GM21360 (cell line): ENCODE measurements around the gene ZBTB34.

Experiments used
- ATAC-seq: cut with Tn5 transposase; IDR thresholded peaks from one replicate; pipeline ENCODE4 v1.9.1; 2021; ENCODE audit warnings: mild to moderate bottlenecking, moderate library complexity; ENCODE audit not compliant: unreplicated experiment

ZBTB34 gene

GRCh38 chr9:126842220-126842842, 18.1 kb upstream of the ZBTB34 start:
- no peak for ATAC-seq

GRCh38 chr9:126842977-126843799, 17.3 kb upstream of the ZBTB34 start:
- ATAC-seq: no peak

- no peak for ATAC-seq
Observed at GRCh38 chr9:126844085-126844484, 16.4 kb upstream of the ZBTB34 start.

- no peak for ATAC-seq
Observed at GRCh38 chr9:126847051-126847450, 13.4 kb upstream of the ZBTB34 start.

- no peak for ATAC-seq
Observed at GRCh38 chr9:126849591-126850225, 10.7 kb upstream of the ZBTB34 start.

- no peak for ATAC-seq
Observed at GRCh38 chr9:126851286-126851880, 9.1 kb upstream of the ZBTB34 start.

GRCh38 chr9:126852086-126852688, 8.3 kb upstream of the ZBTB34 start:
- no peak for ATAC-seq

GRCh38 chr9:126853667-126854066, 6.8 kb upstream of the ZBTB34 start:
- no peak for ATAC-seq

- ATAC-seq: no peak
Observed at GRCh38 chr9:126854734-126855133, 5.7 kb upstream of the ZBTB34 start.

- ATAC-seq: no peak
Observed at GRCh38 chr9:126856326-126856877, 4.0 kb upstream of the ZBTB34 start.

GRCh38 chr9:126857261-126857960, 3.0 kb upstream of the ZBTB34 start:
- no peak for ATAC-seq

GRCh38 chr9:126859111-126859510, 1.3 kb upstream of the ZBTB34 start:
- no peak for ATAC-seq

GRCh38 chr9:126860757-126861466, 473 bp downstream of the ZBTB34 start:
- peak; percentile 25 for ATAC-seq

- ATAC-seq: no peak
Observed at GRCh38 chr9:126861707-126862103, 1.3 kb downstream of the ZBTB34 start.

GRCh38 chr9:126862104-126862761, 1.8 kb downstream of the ZBTB34 start:
- ATAC-seq: no peak

- ATAC-seq: no peak
Observed at GRCh38 chr9:126864771-126865170, 4.3 kb downstream of the ZBTB34 start.

GRCh38 chr9:126869368-126869767, 8.9 kb downstream of the ZBTB34 start:
- no peak for ATAC-seq

- ATAC-seq: no peak
Observed at GRCh38 chr9:126872516-126872915, 12.1 kb downstream of the ZBTB34 start.
